Measurements from ENCODE around the gene TPST2. TPM values are rescaled to one million over a fixed set of nuclear protein-coding genes. Genes with fewer than 3 reads are reported as not detected.

Gene TPST2
- total and polyA plus RNA-seq, 9 of the 15 experiments (the other 6 are each of a cell fraction or from before 2014, with no cell fraction given), result 14.2 to 123 (median 60.1) TPM

GRCh38 chr22:26477341-26477731 lies 112.6 kb downstream of the TPST2 start:
- DNase-seq (ENCODE audit: extremely low read depth in 1 of 4, low spot score in 3 of 4), result no peak
- no peak overlapping the region for H3K4me3 ChIP-seq
- H3K27me3 ChIP-seq (ENCODE audit: control insufficient read depth in 2 of 2, insufficient read depth in 2 of 2, low read length in 2 of 2), result no peaks in the 10 kb centered on the region
- CTCF ChIA-PET (ENCODE audit: low intra/inter-chr PET ratio), result no interaction called here
- H3K9me3 ChIP-seq (replicated peaks; ENCODE audit: control insufficient read depth, insufficient read depth, low read depth, low read length), result no peaks in the 10 kb centered on the region
- no TSS peak for BruUV-seq (replicated peaks)
- H3K27ac ChIP-seq (ENCODE audit: extremely low read depth, low read depth, low read length), result peak overlapping the region; percentile 2; the same call in 1 of the 3 replicates
- H3K9ac ChIP-seq (ENCODE audit: insufficient read depth in 1 of 2, low read depth in 2 of 2, low read length in 2 of 2), result peak overlapping the region in 1 of 2 experiments; percentile 41; a peak in 1 of 4 replicates
- H3K4me1 ChIP-seq (replicated peaks in 1 of 2; ENCODE audit: control insufficient read depth in 2 of 2, insufficient read depth in 2 of 2, low read length in 2 of 2), result peaks cover 7 to 36% of the 10 kb centered on the region in 2 experiments; a peak in 4 of 5 replicates
- POLR2A ChIA-PET, result interaction anchor here (0.8 to 1.0 kb wide), 2 partner anchors 9 to 13 kb away, joined by 3 read pairs; no protein-coding TSS in a partner anchor
- ATAC-seq, result no peak
- intact Hi-C loops (cut with micrococcal nuclease), result no loop called here
- H3K36me3 ChIP-seq (ENCODE audit: control insufficient read depth, insufficient read depth, low read length), result peaks cover 61% of the 10 kb centered on the region; the same call in 2 of the 3 replicates
- H3K9me1 ChIP-seq (ENCODE audit: control insufficient read depth, insufficient read depth, low read length), result peaks cover 2% of the 10 kb centered on the region
- in situ Hi-C loops (cut with MboI), result no loop called here
- 14% methylated on average over 4 of the region's 4 CpGs for WGBS (ENCODE audit: insufficient coverage, low coverage, missing lambda C conversion rate)
- H4K20me1 ChIP-seq (replicated peaks; ENCODE audit: control insufficient read depth, insufficient read depth, low read length), result no peaks in the 10 kb centered on the region
- peak overlapping the region; percentile 39 for H3K4me2 ChIP-seq (ENCODE audit: insufficient read depth, low read length)
- no peak overlapping the region for H2AFZ ChIP-seq (ENCODE audit: low read depth, low read length)
- H3K79me2 ChIP-seq (ENCODE audit: control insufficient read depth, insufficient read depth, low read length), result peaks cover 60% of the 10 kb centered on the region
- FAIRE-seq, result no peak
- TF ChIP-seq ZNF212 (CRISPR knock-in tag; IDR thresholded peaks at IDR 0.05) (no peak), CBX3 (IDR thresholded peaks at IDR 0.05; ENCODE audit: borderline replicate concordance in 1 of 2, low read length in 2 of 2) (no peak), ZNF785 (CRISPR knock-in tag; IDR thresholded peaks at IDR 0.05) (no peak), ZNF778 (CRISPR knock-in tag; IDR thresholded peaks at IDR 0.05) (no peak), WHSC1 (IDR thresholded peaks at IDR 0.05; ENCODE audit: low read length) (no peak), ZZZ3 (IDR thresholded peaks at IDR 0.05) (no peak), TFE3 (CRISPR knock-in tag; IDR thresholded peaks at IDR 0.05) (no peak), DDX20 (tag; IDR thresholded peaks at IDR 0.05; ENCODE audit: low read depth) (no peak), FOXA3 (CRISPR knock-in tag; conservative IDR thresholded peaks at IDR 0.05 in 1 of 2, IDR thresholded peaks at IDR 0.05 in 1 of 2) (no peak), TFAM (CRISPR knock-in tag; conservative IDR thresholded peaks at IDR 0.05) (no peak), ZNF197 (CRISPR knock-in tag; IDR thresholded peaks at IDR 0.05; ENCODE audit: low read depth) (no peak), CLOCK (CRISPR knock-in tag; IDR thresholded peaks at IDR 0.05; ENCODE audit: borderline replicate concordance) (no peak), JUNB (CRISPR knock-in tag; conservative IDR thresholded peaks at IDR 0.05) (no peak), USF1 (CRISPR knock-in tag; IDR thresholded peaks at IDR 0.05) (no peak)
